DND-41 (cell line): ENCODE data around the gene DIDO1.

Experiments
- ATAC-seq: fragments of 200-7000 bp; cut with Tn5 transposase; 3 replicates; pipeline ENCODE4 v1.9.1; 2021; ENCODE audit warnings: low read depth; ENCODE audit not compliant: insufficient read depth
- DNase-seq: peaks from one replicate; pipeline ENCODE4 v3.0.0-alpha.2; 2020
- H2AFZ ChIP-seq: 2 replicates; pipeline ENCODE4 v1.6.0; 2012; ENCODE audit warnings: low read depth, low read length
- H3K27ac ChIP-seq: 2 replicates; pipeline ENCODE4 v1.5.1; 2012; ENCODE audit warnings: low read length, inconsistent platforms
- H3K27me3 ChIP-seq: fragments of 200-600 bp; sonication (generic); 2 replicates; pipeline ENCODE4 v1.6.0; 2012; ENCODE audit warnings: low read length, mild to moderate bottlenecking, inconsistent platforms; ENCODE audit not compliant: insufficient read depth, poor library complexity
- H3K36me3 ChIP-seq: 2 replicates; pipeline ENCODE4 v1.5.1; 2012; ENCODE audit warnings: low read length, inconsistent platforms; ENCODE audit not compliant: insufficient read depth
- H3K4me1 ChIP-seq: 2 replicates; pipeline ENCODE4 v1.5.1; 2012; ENCODE audit warnings: mild to moderate bottlenecking, low read length; ENCODE audit not compliant: insufficient read depth
- H3K4me2 ChIP-seq: 2 replicates; pipeline ENCODE4 v1.6.0; 2012; ENCODE audit warnings: mild to moderate bottlenecking, moderate library complexity, low read length, inconsistent platforms; ENCODE audit not compliant: insufficient read depth
- H3K4me3 ChIP-seq, 2 experiments: fragments of 200-600 bp in 1 of 2; shearing (Covaris generic) in 1 of 2; 2 replicates each; pipeline ENCODE4 v1.5.1; 2012 to 2016; ENCODE audit warnings: inconsistent platforms in 2 of 2, low read length in 2 of 2, mild to moderate bottlenecking in 2 of 2, low read depth in 1 of 2, moderate library complexity in 1 of 2
- H3K79me2 ChIP-seq: 2 replicates; pipeline ENCODE4 v1.6.0; 2012; ENCODE audit warnings: low read length, inconsistent platforms; ENCODE audit not compliant: insufficient read depth
- H3K9ac ChIP-seq: 2 replicates; pipeline ENCODE4 v1.6.0; 2012; ENCODE audit warnings: low read depth, mild to moderate bottlenecking, inconsistent platforms, low read length, moderate library complexity
- H3K9me3 ChIP-seq: 2 replicates; pipeline ENCODE4 v1.5.1; 2012; ENCODE audit warnings: low read length, moderate library complexity, mild to moderate bottlenecking, inconsistent platforms; ENCODE audit not compliant: insufficient read depth, severe bottlenecking
- H4K20me1 ChIP-seq: 2 replicates; pipeline ENCODE4 v1.6.0; 2012; ENCODE audit warnings: low read length; ENCODE audit not compliant: insufficient read depth
- EZH2 ChIP-seq: IDR thresholded peaks from 3 replicates; pipeline ENCODE4 v1.6.1; 2012; ENCODE audit warnings: borderline replicate concordance, low read depth, mild to moderate bottlenecking, moderate library complexity, low read length, inconsistent platforms; ENCODE audit not compliant: severe bottlenecking
- TF ChIP-seq, protein P1 (sequence below): IDR thresholded peaks from 2 replicates; pipeline ENCODE4 v1.5.1; 2012; ENCODE audit warnings: borderline replicate concordance, low read length, moderate library complexity, mild to moderate bottlenecking; ENCODE audit not compliant: poor library complexity, severe bottlenecking; ENCODE audit errors: extremely low read depth

The DIDO1 gene

DNA sequence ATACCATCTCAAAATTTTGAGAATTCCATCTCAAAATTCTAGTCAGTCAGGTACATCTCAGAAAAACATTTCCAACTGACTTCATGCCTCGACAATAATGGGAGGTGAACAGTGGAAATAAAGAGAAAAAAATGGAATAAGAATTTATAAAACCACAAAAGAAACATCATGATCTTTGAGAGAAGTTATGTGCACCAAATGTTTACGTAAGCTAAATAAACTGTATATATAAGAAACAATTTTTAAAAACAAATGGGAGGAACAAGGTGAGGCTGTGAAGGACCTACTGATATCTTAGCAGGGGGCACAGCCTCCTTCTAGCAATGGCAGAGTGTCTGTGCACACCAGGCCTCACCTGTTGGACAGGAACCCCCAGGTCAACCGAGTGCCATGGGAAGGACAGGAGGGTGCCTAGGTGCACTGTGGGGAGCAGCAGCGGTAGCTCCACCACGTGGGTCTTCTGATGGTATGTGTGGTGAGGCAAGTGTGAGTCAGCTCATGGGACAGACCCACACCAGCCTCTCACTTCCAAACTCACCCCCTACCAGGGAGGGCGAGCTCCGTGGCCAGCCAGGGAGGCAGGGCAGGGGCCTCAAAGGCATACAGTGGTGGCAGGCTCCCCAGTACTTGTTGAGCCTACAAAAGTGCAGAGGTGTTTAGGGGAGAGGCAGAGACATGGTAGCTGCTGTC lies 23.2 kb downstream of the DIDO1 start:
- H3K27me3 ChIP-seq, result no peaks in the 10 kb centered on the region
- H3K36me3 ChIP-seq, result peaks cover 94% of the 10 kb centered on the region
- no peak for ATAC-seq
- TF ChIP-seq, protein P1, sequence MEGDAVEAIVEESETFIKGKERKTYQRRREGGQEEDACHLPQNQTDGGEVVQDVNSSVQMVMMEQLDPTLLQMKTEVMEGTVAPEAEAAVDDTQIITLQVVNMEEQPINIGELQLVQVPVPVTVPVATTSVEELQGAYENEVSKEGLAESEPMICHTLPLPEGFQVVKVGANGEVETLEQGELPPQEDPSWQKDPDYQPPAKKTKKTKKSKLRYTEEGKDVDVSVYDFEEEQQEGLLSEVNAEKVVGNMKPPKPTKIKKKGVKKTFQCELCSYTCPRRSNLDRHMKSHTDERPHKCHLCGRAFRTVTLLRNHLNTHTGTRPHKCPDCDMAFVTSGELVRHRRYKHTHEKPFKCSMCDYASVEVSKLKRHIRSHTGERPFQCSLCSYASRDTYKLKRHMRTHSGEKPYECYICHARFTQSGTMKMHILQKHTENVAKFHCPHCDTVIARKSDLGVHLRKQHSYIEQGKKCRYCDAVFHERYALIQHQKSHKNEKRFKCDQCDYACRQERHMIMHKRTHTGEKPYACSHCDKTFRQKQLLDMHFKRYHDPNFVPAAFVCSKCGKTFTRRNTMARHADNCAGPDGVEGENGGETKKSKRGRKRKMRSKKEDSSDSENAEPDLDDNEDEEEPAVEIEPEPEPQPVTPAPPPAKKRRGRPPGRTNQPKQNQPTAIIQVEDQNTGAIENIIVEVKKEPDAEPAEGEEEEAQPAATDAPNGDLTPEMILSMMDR, result no peak
- no peak for TF ChIP-seq EZH2
- H3K79me2 ChIP-seq, result peaks cover 29% of the 10 kb centered on the region
- no peak overlapping the region for H2AFZ ChIP-seq
- H3K4me1 ChIP-seq, result no peaks in the 10 kb centered on the region
- no peak overlapping the region for H3K27ac ChIP-seq
- H3K9ac ChIP-seq, result no peak overlapping the region
- DNase-seq, result no peak
- H4K20me1 ChIP-seq, result peaks cover 61% of the 10 kb centered on the region
- no peak overlapping the region for H3K4me3 ChIP-seq
- H3K9me3 ChIP-seq, result no peaks in the 10 kb centered on the region
- H3K4me2 ChIP-seq, result no peak overlapping the region

GRCh38 chr20:62901891-62902290 lies 24.4 kb downstream of the DIDO1 start:
- no peak for ATAC-seq

GRCh38 chr20:62900692-62901584 lies 25.4 kb downstream of the DIDO1 start:
- H3K27me3 ChIP-seq, result no peaks in the 10 kb centered on the region
- peaks cover 43% of the 10 kb centered on the region for H4K20me1 ChIP-seq
- TF ChIP-seq, protein P1, result peak; percentile 46
- TF ChIP-seq EZH2, result no peak
- no peak for DNase-seq
- H3K9ac ChIP-seq, result no peak overlapping the region
- H3K4me1 ChIP-seq, result no peaks in the 10 kb centered on the region
- H3K4me2 ChIP-seq, result no peak overlapping the region
- peaks cover 15% of the 10 kb centered on the region for H3K79me2 ChIP-seq
- ATAC-seq, result peak; percentile 22; the same call in 2 of the 3 replicates
- peaks cover 94% of the 10 kb centered on the region for H3K36me3 ChIP-seq
- H3K9me3 ChIP-seq, result no peaks in the 10 kb centered on the region
- no peak overlapping the region for H2AFZ ChIP-seq
- H3K4me3 ChIP-seq, result no peak overlapping the region
- H3K27ac ChIP-seq, result no peak overlapping the region

More at GRCh38 chr20:62901891-62902290, 24.4 kb downstream of the DIDO1 start:
- H3K4me1 ChIP-seq, result no peaks in the 10 kb centered on the region
- TF ChIP-seq EZH2, result no peak
- TF ChIP-seq, protein P1, result no peak
- H3K9ac ChIP-seq, result no peak overlapping the region
- no peak for DNase-seq
- H3K9me3 ChIP-seq, result no peaks in the 10 kb centered on the region
- no peak overlapping the region for H3K4me3 ChIP-seq
- H3K4me2 ChIP-seq, result no peak overlapping the region
- peaks cover 53% of the 10 kb centered on the region for H4K20me1 ChIP-seq
- H2AFZ ChIP-seq, result no peak overlapping the region
- no peak overlapping the region for H3K27ac ChIP-seq
- peaks cover 94% of the 10 kb centered on the region for H3K36me3 ChIP-seq
- peaks cover 18% of the 10 kb centered on the region for H3K79me2 ChIP-seq
- no peaks in the 10 kb centered on the region for H3K27me3 ChIP-seq
